H1 (cell line): ENCODE results near the gene CNIH4. TPM values are rescaled to one million over a fixed set of nuclear protein-coding genes. Genes with fewer than 3 reads are reported as not detected.

ENCODE experiments used
- JUN ChIP-seq: IDR thresholded peaks from 2 replicates; pipeline ENCODE4 v1.6.1; 2011; ENCODE audit warnings: low read depth, mild to moderate bottlenecking, improper control_type of control experiment, low read length
- JUND ChIP-seq: IDR thresholded peaks from 2 replicates; pipeline ENCODE4 v1.6.1; 2011; ENCODE audit warnings: mild to moderate bottlenecking, improper control_type of control experiment, low read length
- NANOG ChIP-seq: IDR thresholded peaks from 2 replicates; pipeline ENCODE4 v1.6.1; 2011; ENCODE audit warnings: low read length, low read depth, mild to moderate bottlenecking, inconsistent platforms; ENCODE audit not compliant: insufficient read depth, poor library complexity, severe bottlenecking
- RXRA ChIP-seq: IDR thresholded peaks from 2 replicates; pipeline ENCODE4 v1.6.1; 2011; ENCODE audit warnings: low read depth, mild to moderate bottlenecking, low read length, moderate library complexity; ENCODE audit not compliant: insufficient read depth
- SP2 ChIP-seq: IDR thresholded peaks from 2 replicates; pipeline ENCODE4 v1.6.1; 2012; ENCODE audit warnings: mild to moderate bottlenecking, low read length, inconsistent platforms
- TAF7 ChIP-seq: optimal IDR thresholded peaks from 2 replicates; pipeline ENCODE3; 2011; ENCODE audit warnings: low read depth, mild to moderate bottlenecking, inconsistent platforms, low read length, moderate library complexity, borderline replicate concordance
- polyA plus RNA-seq, 7 experiments: library from polyadenylated mRNA; depleted of rRNA in 3 of 7; stranded (reverse) in 5 of 7; unstranded in 2 of 7; fragments of >200 nt in 5 of 7; fragments of 200-250 nt in 2 of 7; gene quantifications; 1 replicate in 5 of 7; 2 replicates in 1 of 7; 4 replicates in 1 of 7; pipeline versions ENCODE4 v1.2.1 to v1.2.3, GENCODE V29; 2011 to 2013; ENCODE audit warnings: missing spikeins in 2 of 7, mixed read lengths in 2 of 7
- total RNA-seq: library from RNA; stranded (reverse); fragmentation: NEBNext Ultra II Directional; extraction: Animal tissue kit (Norgen Biotek cat#: 25700); gene quantifications from 2 replicates; pipeline ENCODE4 v1.2.1, GENCODE V29; 2021
- TF ChIP-seq, protein P1 (sequence below): fragments of 300-600 bp; sonication (generic); IDR thresholded peaks from 2 replicates; pipeline ENCODE4 v1.7.1; 2012; ENCODE audit warnings: low read length, moderate library complexity, mild to moderate bottlenecking, inconsistent platforms; ENCODE audit not compliant: insufficient replicate concordance
- TF ChIP-seq, protein P2 (sequence below): IDR thresholded peaks from 2 replicates; pipeline ENCODE4 v1.6.1; 2011; ENCODE audit warnings: low read depth, mild to moderate bottlenecking, low read length; ENCODE audit not compliant: insufficient read depth

Gene CNIH4
- total and polyA plus RNA-seq, 2 of the 8 experiments (the other 6 are each of a cell fraction or from before 2014, with no cell fraction given): 76.2 to 151 TPM

DNA sequence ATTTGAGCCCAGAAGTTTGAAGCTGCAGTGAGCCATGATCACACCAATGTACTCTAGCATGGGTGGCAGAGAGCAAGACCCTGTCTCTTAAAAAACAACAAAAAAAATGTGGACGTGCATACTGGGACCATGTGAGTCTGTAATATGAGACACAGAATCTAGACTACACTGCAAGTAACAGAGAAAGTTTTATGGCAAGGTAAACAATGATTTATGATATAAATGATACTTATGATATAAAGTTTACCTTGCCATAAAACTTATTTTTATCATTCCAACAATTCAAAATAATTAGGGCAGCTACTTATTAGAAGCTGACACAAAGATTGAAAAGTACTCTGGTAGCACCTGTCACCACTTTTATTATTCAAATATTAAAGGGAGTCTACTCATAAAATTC lies 43.2 kb downstream of the CNIH4 start (continued):
- TF ChIP-seq, protein P1, sequence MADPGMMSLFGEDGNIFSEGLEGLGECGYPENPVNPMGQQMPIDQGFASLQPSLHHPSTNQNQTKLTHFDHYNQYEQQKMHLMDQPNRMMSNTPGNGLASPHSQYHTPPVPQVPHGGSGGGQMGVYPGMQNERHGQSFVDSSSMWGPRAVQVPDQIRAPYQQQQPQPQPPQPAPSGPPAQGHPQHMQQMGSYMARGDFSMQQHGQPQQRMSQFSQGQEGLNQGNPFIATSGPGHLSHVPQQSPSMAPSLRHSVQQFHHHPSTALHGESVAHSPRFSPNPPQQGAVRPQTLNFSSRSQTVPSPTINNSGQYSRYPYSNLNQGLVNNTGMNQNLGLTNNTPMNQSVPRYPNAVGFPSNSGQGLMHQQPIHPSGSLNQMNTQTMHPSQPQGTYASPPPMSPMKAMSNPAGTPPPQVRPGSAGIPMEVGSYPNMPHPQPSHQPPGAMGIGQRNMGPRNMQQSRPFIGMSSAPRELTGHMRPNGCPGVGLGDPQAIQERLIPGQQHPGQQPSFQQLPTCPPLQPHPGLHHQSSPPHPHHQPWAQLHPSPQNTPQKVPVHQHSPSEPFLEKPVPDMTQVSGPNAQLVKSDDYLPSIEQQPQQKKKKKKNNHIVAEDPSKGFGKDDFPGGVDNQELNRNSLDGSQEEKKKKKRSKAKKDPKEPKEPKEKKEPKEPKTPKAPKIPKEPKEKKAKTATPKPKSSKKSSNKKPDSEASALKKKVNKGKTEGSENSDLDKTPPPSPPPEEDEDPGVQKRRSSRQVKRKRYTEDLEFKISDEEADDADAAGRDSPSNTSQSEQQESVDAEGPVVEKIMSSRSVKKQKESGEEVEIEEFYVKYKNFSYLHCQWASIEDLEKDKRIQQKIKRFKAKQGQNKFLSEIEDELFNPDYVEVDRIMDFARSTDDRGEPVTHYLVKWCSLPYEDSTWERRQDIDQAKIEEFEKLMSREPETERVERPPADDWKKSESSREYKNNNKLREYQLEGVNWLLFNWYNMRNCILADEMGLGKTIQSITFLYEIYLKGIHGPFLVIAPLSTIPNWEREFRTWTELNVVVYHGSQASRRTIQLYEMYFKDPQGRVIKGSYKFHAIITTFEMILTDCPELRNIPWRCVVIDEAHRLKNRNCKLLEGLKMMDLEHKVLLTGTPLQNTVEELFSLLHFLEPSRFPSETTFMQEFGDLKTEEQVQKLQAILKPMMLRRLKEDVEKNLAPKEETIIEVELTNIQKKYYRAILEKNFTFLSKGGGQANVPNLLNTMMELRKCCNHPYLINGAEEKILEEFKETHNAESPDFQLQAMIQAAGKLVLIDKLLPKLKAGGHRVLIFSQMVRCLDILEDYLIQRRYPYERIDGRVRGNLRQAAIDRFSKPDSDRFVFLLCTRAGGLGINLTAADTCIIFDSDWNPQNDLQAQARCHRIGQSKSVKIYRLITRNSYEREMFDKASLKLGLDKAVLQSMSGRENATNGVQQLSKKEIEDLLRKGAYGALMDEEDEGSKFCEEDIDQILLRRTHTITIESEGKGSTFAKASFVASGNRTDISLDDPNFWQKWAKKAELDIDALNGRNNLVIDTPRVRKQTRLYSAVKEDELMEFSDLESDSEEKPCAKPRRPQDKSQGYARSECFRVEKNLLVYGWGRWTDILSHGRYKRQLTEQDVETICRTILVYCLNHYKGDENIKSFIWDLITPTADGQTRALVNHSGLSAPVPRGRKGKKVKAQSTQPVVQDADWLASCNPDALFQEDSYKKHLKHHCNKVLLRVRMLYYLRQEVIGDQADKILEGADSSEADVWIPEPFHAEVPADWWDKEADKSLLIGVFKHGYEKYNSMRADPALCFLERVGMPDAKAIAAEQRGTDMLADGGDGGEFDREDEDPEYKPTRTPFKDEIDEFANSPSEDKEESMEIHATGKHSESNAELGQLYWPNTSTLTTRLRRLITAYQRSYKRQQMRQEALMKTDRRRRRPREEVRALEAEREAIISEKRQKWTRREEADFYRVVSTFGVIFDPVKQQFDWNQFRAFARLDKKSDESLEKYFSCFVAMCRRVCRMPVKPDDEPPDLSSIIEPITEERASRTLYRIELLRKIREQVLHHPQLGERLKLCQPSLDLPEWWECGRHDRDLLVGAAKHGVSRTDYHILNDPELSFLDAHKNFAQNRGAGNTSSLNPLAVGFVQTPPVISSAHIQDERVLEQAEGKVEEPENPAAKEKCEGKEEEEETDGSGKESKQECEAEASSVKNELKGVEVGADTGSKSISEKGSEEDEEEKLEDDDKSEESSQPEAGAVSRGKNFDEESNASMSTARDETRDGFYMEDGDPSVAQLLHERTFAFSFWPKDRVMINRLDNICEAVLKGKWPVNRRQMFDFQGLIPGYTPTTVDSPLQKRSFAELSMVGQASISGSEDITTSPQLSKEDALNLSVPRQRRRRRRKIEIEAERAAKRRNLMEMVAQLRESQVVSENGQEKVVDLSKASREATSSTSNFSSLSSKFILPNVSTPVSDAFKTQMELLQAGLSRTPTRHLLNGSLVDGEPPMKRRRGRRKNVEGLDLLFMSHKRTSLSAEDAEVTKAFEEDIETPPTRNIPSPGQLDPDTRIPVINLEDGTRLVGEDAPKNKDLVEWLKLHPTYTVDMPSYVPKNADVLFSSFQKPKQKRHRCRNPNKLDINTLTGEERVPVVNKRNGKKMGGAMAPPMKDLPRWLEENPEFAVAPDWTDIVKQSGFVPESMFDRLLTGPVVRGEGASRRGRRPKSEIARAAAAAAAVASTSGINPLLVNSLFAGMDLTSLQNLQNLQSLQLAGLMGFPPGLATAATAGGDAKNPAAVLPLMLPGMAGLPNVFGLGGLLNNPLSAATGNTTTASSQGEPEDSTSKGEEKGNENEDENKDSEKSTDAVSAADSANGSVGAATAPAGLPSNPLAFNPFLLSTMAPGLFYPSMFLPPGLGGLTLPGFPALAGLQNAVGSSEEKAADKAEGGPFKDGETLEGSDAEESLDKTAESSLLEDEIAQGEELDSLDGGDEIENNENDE: no peak
- TF ChIP-seq TAF7: no peak
- TF ChIP-seq, protein P2, sequence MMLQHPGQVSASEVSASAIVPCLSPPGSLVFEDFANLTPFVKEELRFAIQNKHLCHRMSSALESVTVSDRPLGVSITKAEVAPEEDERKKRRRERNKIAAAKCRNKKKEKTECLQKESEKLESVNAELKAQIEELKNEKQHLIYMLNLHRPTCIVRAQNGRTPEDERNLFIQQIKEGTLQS: no peak
- no peak for TF ChIP-seq RXRA
- TF ChIP-seq SP2: no peak
- no peak for TF ChIP-seq JUND
- no peak for TF ChIP-seq NANOG
- no peak for TF ChIP-seq JUN
